CD4-positive, alpha-beta T cell (primary cell): ENCODE data around the gene SLC17A8. TPM values are rescaled to one million over a fixed set of nuclear protein-coding genes. Genes with fewer than 3 reads are reported as not detected.
"Not testable (repeated sequence)": the region's sequence is repeated elsewhere in the genome, so short reads cannot be mapped to it uniquely, and the experiment has no call there.

Source experiments
- ATAC-seq: fragments of 200-7000 bp; cut with Tn5 transposase; one replicate; pipeline ENCODE4 v1.10.0; 2022; ENCODE audit warnings: mild to moderate bottlenecking; ENCODE audit not compliant: poor library complexity
- CTCF ChIA-PET: fragments of 350-600 bp; sonication (Branson Sonifier 250); formaldehyde crosslinking; loops from one replicate; lab custom pipeline; 2021; ENCODE audit warnings: antibody characterized with exemption, inconsistent platforms; lab: Charles Lee
- POLR2A ChIA-PET: fragments of 350-600 bp; sonication (Branson Sonifier 250); formaldehyde crosslinking; loops from one replicate; lab custom pipeline; 2021; ENCODE audit warnings: antibody characterized with exemption, inconsistent platforms; lab: Charles Lee
- DNase-seq, 14 experiments: peaks; one replicate each; pipeline ENCODE4 v3.0.0-alpha.2; 2013 to 2020; ENCODE audit warnings: mixed read lengths in 2 of 14
- H3K27ac ChIP-seq, 2 donors: one replicate each; pipeline versions ENCODE4 v1.5.1 to v1.7.0; 2013; ENCODE audit warnings: low read length in 2 of 2, low read depth in 1 of 2, mild to moderate bottlenecking in 1 of 2
- H3K27me3 ChIP-seq, 2 experiments: 1 replicate in 1 of 2; 2 replicates in 1 of 2; pipeline versions ENCODE4 v1.6.1 to v1.7.0; 2013; ENCODE audit warnings: low read length in 2 of 2, control low read depth in 1 of 2, mild to moderate bottlenecking in 1 of 2, moderate library complexity in 1 of 2; ENCODE audit not compliant: insufficient read depth in 2 of 2, control insufficient read depth in 1 of 2
- H3K36me3 ChIP-seq: one replicate; pipeline ENCODE4 v1.6.1; 2013; ENCODE audit warnings: low read length, control low read depth; ENCODE audit not compliant: insufficient read depth
- H3K4me1 ChIP-seq: one replicate; pipeline ENCODE4 v1.6.1; 2013; ENCODE audit warnings: low read length, control low read depth; ENCODE audit not compliant: insufficient read depth
- H3K4me3 ChIP-seq: one replicate; pipeline ENCODE4 v1.5.1; 2013; ENCODE audit warnings: mild to moderate bottlenecking, low read length, moderate library complexity
- H3K9me3 ChIP-seq, 2 experiments: 1 replicate in 1 of 2; 2 replicates in 1 of 2; pipeline versions ENCODE4 v1.6.1 to v1.7.0; 2013; ENCODE audit warnings: low read length in 2 of 2, mild to moderate bottlenecking in 2 of 2, control low read depth in 1 of 2, moderate library complexity in 1 of 2; ENCODE audit not compliant: control insufficient read depth in 1 of 2, insufficient read depth in 1 of 2
- H3K27ac Mint-ChIP-seq: one replicate; pipeline ENCODE4 v1.8.0; 2020; ENCODE audit warnings: mixed read lengths
- H3K27me3 Mint-ChIP-seq: one replicate; pipeline ENCODE4 v1.8.0; 2021; ENCODE audit warnings: mixed read lengths
- H3K36me3 Mint-ChIP-seq: one replicate; pipeline ENCODE4 v1.8.0; 2021; ENCODE audit warnings: low read depth, mixed read lengths
- H3K4me1 Mint-ChIP-seq: one replicate; pipeline ENCODE4 v1.8.0; 2021; ENCODE audit warnings: low read depth, mixed read lengths
- H3K4me3 Mint-ChIP-seq: one replicate; pipeline ENCODE4 v1.8.0; 2020; ENCODE audit warnings: mild to moderate bottlenecking, mixed read lengths
- H3K9me3 Mint-ChIP-seq: one replicate; pipeline ENCODE4 v1.8.0; 2020; ENCODE audit warnings: mixed read lengths
- CTCF ChIP-seq: fragments of 200-600 bp; IDR thresholded peaks from one replicate; pipeline ENCODE4 v1.8.0; 2022; ENCODE audit warnings: antibody characterized with exemption, mild to moderate bottlenecking
- intact Hi-C, 2 experiments: fragments of 100-400 bp; cut with DNase I in 1 of 2; cut with micrococcal nuclease in 1 of 2; formaldehyde crosslinking; loops; one replicate each; pipeline versions ENCODE4 v1.15.1 to v1.9.0; 2023 to 2025; cut with DNase I, micrococcal nuclease
- polyA plus RNA-seq, 2 donors: library from polyadenylated mRNA; unstranded; fragments of 120-200 nt; gene quantifications; one replicate each; pipeline ENCODE4 v1.2.1, GENCODE V29; 2013
- total RNA-seq, 174 experiments: library from RNA in 2 of 174; stranded (reverse) in 2 of 174; gene quantifications; one replicate each; pipeline ENCODE4 v1.2.3 and lab custom pipeline; 2021 to 2026

SLC17A8 gene
- total RNA-seq (not detected), total RNA-seq (lab: John Stamatoyannopoulos, UW) (0 to 0.15 (median 0) reads per million in 172 experiments)
- not detected for polyA plus RNA-seq (2013, experiment 1 of 2)
- polyA plus RNA-seq (2013, experiment 2 of 2): not detected

- POLR2A ChIA-PET: no interaction called here
- Histone ChIP-seq H3K27me3 (peaks cover 5 to 9% of the 10 kb centered on the region in 2 experiments), H3K9me3 (no peaks in the 10 kb centered on the region), H3K4me1 (no peaks in the 10 kb centered on the region), H3K4me3 (no peak within 1 kb of the TSS), H3K27ac (no peak within 1 kb of the TSS), H3K36me3 (no peaks in the 10 kb centered on the region)
- Mint-ChIP-seq H3K27ac (no peak within 1 kb of the TSS), H3K27me3 (peaks cover 61% of the 10 kb centered on the region), H3K4me1 (no peaks in the 10 kb centered on the region), H3K9me3 (no peaks in the 10 kb centered on the region), H3K36me3 (no peaks in the 10 kb centered on the region), H3K4me3 (no peak within 1 kb of the TSS)
- ATAC-seq (no peak), DNase-seq (no peak)
- no peak for TF ChIP-seq CTCF
- intact Hi-C loops: no loop called here
- CTCF ChIA-PET: no interaction called here
Observed at GRCh38 chr12:100356644-100357223, at the start of gene SLC17A8. SLC17A8 (plus strand) TSS chr12:100357074; CDS start chr12:100357392, 318 bp downstream.

DNA sequence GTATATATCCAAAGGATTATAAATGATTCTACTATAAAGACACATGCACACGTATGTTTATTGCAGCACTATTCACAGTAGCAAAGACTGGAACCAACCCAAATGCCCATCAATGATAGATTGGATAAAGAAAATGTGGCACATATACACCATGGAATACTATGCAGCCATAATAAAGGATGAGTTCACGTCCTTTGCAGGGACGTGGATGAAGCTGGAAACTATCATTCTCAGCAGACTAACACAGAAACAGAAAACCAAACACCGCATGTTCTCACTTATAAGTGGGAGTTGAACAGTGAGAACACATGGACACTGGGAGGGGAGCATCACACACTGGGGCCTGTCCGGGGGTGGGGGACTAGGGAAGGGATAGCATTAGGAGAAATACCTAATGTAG is 48.7 kb upstream of the SLC17A8 start:
- H3K4me3 Mint-ChIP-seq, H3K4me1 Mint-ChIP-seq, POLR2A ChIA-PET, intact Hi-C loops, H3K9me3 ChIP-seq, DNase-seq, H3K4me3 ChIP-seq, H3K27ac Mint-ChIP-seq, CTCF ChIA-PET, H3K4me1 ChIP-seq, H3K9me3 Mint-ChIP-seq, H3K27me3 ChIP-seq, H3K27me3 Mint-ChIP-seq, H3K27ac ChIP-seq, ATAC-seq: not testable (repeated sequence)
- H3K36me3 ChIP-seq: peaks cover 28% of the 10 kb centered on the region
- H3K36me3 Mint-ChIP-seq: peaks cover 90% of the 10 kb centered on the region

GRCh38 chr12:100311317-100311716 is 45.6 kb upstream of the SLC17A8 start:
- H3K9me3 ChIP-seq: no peaks in the 10 kb centered on the region
- no peak overlapping the region for H3K27ac ChIP-seq
- Mint-ChIP-seq H3K27ac (no peak overlapping the region), H3K27me3 (no peaks in the 10 kb centered on the region), H3K36me3 (peaks cover 87% of the 10 kb centered on the region), H3K4me3 (no peak overlapping the region), H3K4me1 (no peaks in the 10 kb centered on the region), H3K9me3 (peaks cover 2% of the 10 kb centered on the region)
- no peak for TF ChIP-seq CTCF
- intact Hi-C loops: no loop called here
- H3K4me1 ChIP-seq: no peaks in the 10 kb centered on the region
- CTCF ChIA-PET: interaction anchor here (0.6 kb wide), 1 partner anchor 235 kb away, joined by 3 read pairs; no protein-coding TSS in a partner anchor
- peaks cover 44% of the 10 kb centered on the region for H3K36me3 ChIP-seq
- no peak overlapping the region for H3K4me3 ChIP-seq
- no peak for ATAC-seq
- no peaks in the 10 kb centered on the region for H3K27me3 ChIP-seq
- no peak for DNase-seq
- POLR2A ChIA-PET: no interaction called here

GRCh38 chr12:100317371-100317770 is 39.5 kb upstream of the SLC17A8 start:
- Histone ChIP-seq H3K4me3 (no peak overlapping the region), H3K27me3 (no peaks in the 10 kb centered on the region), H3K36me3 (peaks cover 46% of the 10 kb centered on the region), H3K4me1 (no peaks in the 10 kb centered on the region), H3K9me3 (no peaks in the 10 kb centered on the region), H3K27ac (no peak overlapping the region)
- intact Hi-C loops: no loop called here
- ChIA-PET CTCF (no interaction called here), POLR2A (no interaction called here)
- peaks cover 56% of the 10 kb centered on the region for H3K36me3 Mint-ChIP-seq
- no peak overlapping the region for H3K4me3 Mint-ChIP-seq
- no peaks in the 10 kb centered on the region for H3K4me1 Mint-ChIP-seq
- no peaks in the 10 kb centered on the region for H3K27me3 Mint-ChIP-seq
- H3K9me3 Mint-ChIP-seq: no peaks in the 10 kb centered on the region
- no peak for TF ChIP-seq CTCF
- no peak overlapping the region for H3K27ac Mint-ChIP-seq
- DNase-seq: no peak
- no peak for ATAC-seq
